Brain pericyte (primary cell): ENCODE data around the gene OR8A1.

Experiments
- DNase-seq: peaks from one replicate; pipeline ENCODE4 v3.0.0-alpha.2; 2012; ENCODE audit warnings: low read depth, low spot score

OR8A1 gene

GRCh38 chr11:124569697-124570096 is at the start of gene OR8A1:
Gene OR8A1, plus strand, starts transcription at chr11:124569997. Its CDS starts 123 bp downstream, at chr11:124570120.
- DNase-seq: no peak

- DNase-seq: no peak
Measured at GRCh38 chr11:124520550-124520854, 49.3 kb upstream of the OR8A1 start.

GRCh38 chr11:124533626-124534025 is 36.2 kb upstream of the OR8A1 start:
- DNase-seq: no peak

- no peak for DNase-seq
Measured at GRCh38 chr11:124534051-124534450, 35.7 kb upstream of the OR8A1 start.

- DNase-seq: no peak
Measured at GRCh38 chr11:124535552-124536232, 34.1 kb upstream of the OR8A1 start.

- DNase-seq: no peak
Measured at GRCh38 chr11:124536520-124536919, 33.3 kb upstream of the OR8A1 start.

GRCh38 chr11:124538019-124538418 is 31.8 kb upstream of the OR8A1 start:
- peak; percentile 17 for DNase-seq

GRCh38 chr11:124541204-124541603 is 28.6 kb upstream of the OR8A1 start:
- DNase-seq: no peak

- DNase-seq: no peak
Measured at GRCh38 chr11:124543145-124543544, 26.7 kb upstream of the OR8A1 start.

GRCh38 chr11:124543554-124543953 is 26.2 kb upstream of the OR8A1 start, which contains the start of gene OR8B12:
Gene OR8B12, minus strand, starts transcription at chr11:124543654. Its CDS starts 0 bp downstream, at chr11:124543654.
- DNase-seq: no peak

GRCh38 chr11:124551189-124551588 is 18.6 kb upstream of the OR8A1 start:
- DNase-seq: no peak

GRCh38 chr11:124551987-124552386 is 17.8 kb upstream of the OR8A1 start:
- no peak for DNase-seq

GRCh38 chr11:124556828-124557227 is 13.0 kb upstream of the OR8A1 start:
- DNase-seq: no peak

- no peak for DNase-seq
Measured at GRCh38 chr11:124570160-124570559, 363 bp downstream of the OR8A1 start.

- no peak for DNase-seq
Measured at GRCh38 chr11:124577716-124578427, 8.1 kb downstream of the OR8A1 start.

- no peak for DNase-seq
Measured at GRCh38 chr11:124578761-124579160, 9.0 kb downstream of the OR8A1 start.

- DNase-seq: no peak
Measured at GRCh38 chr11:124581817-124582216, 12.0 kb downstream of the OR8A1 start.

- no peak for DNase-seq
Measured at GRCh38 chr11:124582565-124582964, 12.8 kb downstream of the OR8A1 start.

- no peak for DNase-seq
Measured at GRCh38 chr11:124583781-124584180, 14.0 kb downstream of the OR8A1 start.

- no peak for DNase-seq
Measured at GRCh38 chr11:124584681-124585372, 15.0 kb downstream of the OR8A1 start.

- peak; percentile 12 for DNase-seq
Measured at GRCh38 chr11:124586238-124586860, 16.6 kb downstream of the OR8A1 start.

- DNase-seq: no peak
Measured at GRCh38 chr11:124591430-124591829, 21.6 kb downstream of the OR8A1 start.
